Stimulated activated CD4-positive, alpha-beta T cell treated with anti-CD3 and anti-CD28 coated beads, Interleukin-15, amount 100 ng/mL, for 24 hours (primary cell): ENCODE measurements around the gene SMARCA5.
A peak's percentile ranks its signal among the peaks of the same experiment; 100 is the strongest.
"Not testable (repeated sequence)": the region's sequence is repeated elsewhere in the genome, so short reads cannot be mapped to it uniquely, and the experiment has no call there.

Source experiments
- DNase-seq: peaks from one replicate; pipeline ENCODE4 v3.0.0-alpha.2; 2020

SMARCA5 gene, protein sequence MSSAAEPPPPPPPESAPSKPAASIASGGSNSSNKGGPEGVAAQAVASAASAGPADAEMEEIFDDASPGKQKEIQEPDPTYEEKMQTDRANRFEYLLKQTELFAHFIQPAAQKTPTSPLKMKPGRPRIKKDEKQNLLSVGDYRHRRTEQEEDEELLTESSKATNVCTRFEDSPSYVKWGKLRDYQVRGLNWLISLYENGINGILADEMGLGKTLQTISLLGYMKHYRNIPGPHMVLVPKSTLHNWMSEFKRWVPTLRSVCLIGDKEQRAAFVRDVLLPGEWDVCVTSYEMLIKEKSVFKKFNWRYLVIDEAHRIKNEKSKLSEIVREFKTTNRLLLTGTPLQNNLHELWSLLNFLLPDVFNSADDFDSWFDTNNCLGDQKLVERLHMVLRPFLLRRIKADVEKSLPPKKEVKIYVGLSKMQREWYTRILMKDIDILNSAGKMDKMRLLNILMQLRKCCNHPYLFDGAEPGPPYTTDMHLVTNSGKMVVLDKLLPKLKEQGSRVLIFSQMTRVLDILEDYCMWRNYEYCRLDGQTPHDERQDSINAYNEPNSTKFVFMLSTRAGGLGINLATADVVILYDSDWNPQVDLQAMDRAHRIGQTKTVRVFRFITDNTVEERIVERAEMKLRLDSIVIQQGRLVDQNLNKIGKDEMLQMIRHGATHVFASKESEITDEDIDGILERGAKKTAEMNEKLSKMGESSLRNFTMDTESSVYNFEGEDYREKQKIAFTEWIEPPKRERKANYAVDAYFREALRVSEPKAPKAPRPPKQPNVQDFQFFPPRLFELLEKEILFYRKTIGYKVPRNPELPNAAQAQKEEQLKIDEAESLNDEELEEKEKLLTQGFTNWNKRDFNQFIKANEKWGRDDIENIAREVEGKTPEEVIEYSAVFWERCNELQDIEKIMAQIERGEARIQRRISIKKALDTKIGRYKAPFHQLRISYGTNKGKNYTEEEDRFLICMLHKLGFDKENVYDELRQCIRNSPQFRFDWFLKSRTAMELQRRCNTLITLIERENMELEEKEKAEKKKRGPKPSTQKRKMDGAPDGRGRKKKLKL

DNA sequence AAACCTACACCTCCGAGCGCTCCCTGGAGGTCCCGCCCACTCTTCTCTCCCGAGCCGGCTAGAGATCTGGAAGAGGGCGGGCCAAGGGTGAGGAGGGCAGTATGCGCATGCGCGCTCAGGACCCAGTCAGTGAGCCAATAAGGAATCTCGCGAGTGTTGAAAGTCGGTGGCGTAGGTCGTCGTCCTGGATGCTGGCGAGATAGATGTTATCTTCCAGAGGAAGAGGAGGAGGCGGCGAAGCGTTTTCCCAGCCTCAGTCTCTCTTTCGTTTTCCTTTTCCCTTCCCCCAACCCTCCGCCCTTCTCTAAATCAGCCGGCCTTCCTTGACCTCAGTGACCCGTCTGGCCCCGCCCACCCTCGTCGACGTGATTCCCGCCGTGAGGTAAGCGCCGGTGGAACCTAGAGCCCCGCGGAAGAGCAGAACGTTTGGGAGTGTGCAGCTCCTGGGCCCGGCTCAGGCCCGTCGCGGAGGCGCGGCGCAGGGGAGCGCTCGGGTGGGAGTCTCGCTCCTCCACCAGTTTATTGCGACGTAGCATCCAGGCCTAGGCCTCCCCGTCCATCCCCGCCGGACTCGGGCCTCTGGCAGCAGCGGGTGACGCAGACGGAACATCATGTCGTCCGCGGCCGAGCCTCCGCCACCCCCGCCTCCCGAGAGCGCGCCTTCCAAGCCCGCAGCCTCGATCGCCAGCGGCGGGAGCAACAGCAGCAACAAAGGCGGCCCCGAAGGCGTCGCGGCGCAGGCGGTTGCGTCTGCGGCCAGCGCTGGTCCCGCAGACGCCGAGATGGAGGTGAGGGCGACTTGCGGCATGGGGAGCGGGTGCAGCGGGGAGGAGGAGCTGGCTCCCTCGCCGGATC is at the start of gene SMARCA5:
SMARCA5 (plus strand) TSS at position 389 of the 855 bp plus-strand sequence; CDS start at position 612, 223 bp downstream.
- DNase-seq, result peak; percentile 97

DNA sequence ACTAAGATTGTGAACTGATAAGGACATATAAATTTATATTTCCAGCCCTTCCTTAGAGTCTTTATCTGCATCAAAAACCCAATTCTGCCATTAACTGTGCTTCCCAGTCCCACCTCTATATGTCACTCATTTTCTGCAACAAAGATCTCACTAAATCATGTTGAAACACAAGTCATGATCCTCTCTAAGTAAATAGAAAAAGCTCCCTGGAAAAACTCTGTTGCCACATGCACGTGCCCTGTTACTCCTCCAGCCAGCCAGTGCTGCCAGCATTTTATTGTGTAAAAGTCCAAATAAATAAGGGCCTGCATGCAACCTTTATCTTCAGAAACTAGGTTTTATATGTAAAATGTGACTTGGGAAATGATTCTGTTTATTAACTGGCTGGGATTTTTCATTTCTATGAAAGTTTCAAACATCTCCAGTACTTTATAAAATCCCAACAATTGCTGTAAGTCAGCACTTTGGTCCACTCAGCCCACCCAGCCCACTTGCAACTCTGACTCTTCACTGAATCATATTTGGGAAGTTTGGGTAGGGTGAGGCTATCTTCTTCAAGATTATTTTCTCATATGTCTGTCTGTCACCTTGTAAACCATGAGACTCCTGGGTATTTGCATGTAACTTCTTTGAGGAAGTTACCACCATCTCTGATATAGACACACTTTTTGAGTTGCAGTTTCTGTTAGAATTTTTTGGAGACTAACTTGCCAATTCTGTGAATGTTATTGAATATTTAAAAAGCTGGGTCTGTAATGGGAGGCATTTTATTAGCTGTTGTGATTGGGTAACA is 40.0 kb upstream of the SMARCA5 start:
- DNase-seq, result no peak

DNA sequence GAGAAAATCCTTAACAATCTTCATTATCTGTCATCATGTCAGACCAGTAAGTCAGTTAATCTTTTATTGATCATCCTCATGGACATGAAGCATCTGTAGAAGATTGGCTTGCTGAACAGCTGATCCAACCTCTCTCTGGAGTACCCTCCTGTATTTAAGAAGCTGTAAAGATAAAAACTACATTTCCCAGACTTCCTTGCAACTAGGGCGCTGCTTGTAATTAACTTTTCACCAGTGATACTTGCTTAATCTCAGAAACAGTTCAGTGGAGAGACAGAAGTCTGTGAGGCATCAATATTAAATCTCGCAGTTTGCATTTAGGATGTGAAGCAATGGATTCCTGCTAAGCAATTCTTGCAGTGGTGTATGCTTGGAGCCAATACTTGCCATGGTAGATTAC is 36.0 kb upstream of the SMARCA5 start:
- DNase-seq, result no peak

- no peak for DNase-seq
Measured at GRCh38 chr4:143481361-143481760, 32.1 kb upstream of the SMARCA5 start.

- no peak for DNase-seq
Measured at GRCh38 chr4:143482840-143483239, 30.7 kb upstream of the SMARCA5 start.

- no peak for DNase-seq
Measured at GRCh38 chr4:143486314-143486713, 27.2 kb upstream of the SMARCA5 start.

GRCh38 chr4:143488687-143489086 is 24.8 kb upstream of the SMARCA5 start:
- no peak for DNase-seq

DNA sequence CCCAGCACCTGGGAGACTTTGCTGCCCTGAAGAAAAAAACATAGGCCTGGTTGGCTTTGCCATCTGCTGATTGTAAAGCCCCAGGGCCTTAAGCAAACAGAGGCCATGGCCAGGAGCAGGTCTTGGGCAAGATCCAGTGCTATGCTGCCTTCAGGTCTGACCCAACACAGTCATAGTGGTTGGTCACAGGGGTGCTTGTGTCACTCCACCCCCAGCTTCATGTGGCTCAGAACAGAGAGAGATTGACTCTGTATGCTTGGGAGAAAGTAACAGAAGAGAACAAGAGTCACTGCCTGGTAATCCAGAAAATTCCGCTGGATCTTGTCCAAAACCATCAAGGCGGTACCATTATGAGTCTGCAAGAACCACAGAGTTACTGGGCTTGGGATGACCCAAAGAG is 24.4 kb upstream of the SMARCA5 start:
- DNase-seq, result no peak

- DNase-seq, result no peak
Measured at GRCh38 chr4:143498021-143498420, 15.5 kb upstream of the SMARCA5 start.

DNA sequence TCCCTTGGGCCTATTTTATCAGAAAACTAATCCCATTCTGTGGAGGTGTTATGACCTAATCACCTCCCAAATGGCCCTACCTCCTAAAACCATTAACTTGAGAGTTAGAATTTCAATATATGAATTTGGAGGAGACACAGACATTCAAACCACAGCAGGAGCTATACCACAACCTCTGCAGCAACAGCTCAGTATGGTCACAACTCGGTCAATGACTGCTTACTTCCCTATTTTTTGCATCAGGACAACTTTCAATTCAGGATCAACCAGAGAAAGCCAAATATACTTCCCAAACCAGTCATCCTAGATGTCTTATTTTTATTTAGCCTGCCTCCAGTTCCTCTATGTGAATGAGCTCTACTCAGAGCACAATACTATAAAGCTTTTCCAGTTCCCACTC is 11.3 kb upstream of the SMARCA5 start:
- DNase-seq, result no peak

- no peak for DNase-seq
Measured at GRCh38 chr4:143506031-143506430, 7.5 kb upstream of the SMARCA5 start.

DNA sequence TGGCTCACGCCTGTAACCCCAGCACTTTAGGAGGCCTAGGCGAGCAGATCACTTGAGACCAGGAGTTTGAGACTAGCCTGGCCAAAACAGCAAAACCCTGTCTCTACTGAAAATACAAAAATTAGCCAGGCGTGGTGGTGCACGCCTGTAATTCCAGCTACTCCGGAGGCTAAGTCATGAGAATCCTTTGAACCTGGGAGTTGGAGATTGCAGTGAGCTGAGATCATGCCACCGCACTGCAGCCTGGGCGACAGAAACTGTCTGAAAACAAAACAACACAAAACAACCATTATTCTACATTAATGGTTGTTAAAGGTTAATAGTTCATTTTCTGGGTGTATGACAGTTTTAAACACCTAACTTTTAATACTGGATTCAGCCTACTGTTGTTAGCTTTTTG is 1.6 kb upstream of the SMARCA5 start:
- DNase-seq, result no peak

- no peak for DNase-seq
Measured at GRCh38 chr4:143512978-143513313, 556 bp upstream of the SMARCA5 start.

GRCh38 chr4:143514169-143514495 is 630 bp downstream of the SMARCA5 start:
- no peak for DNase-seq

- DNase-seq, result peak; percentile 33
Measured at GRCh38 chr4:143514497-143514896, 995 bp downstream of the SMARCA5 start.

- DNase-seq, result no peak
Measured at GRCh38 chr4:143514901-143515300, 1.4 kb downstream of the SMARCA5 start.

GRCh38 chr4:143515905-143516304 is 2.4 kb downstream of the SMARCA5 start:
- no peak for DNase-seq

- no peak for DNase-seq
Measured at GRCh38 chr4:143517764-143518163, 4.3 kb downstream of the SMARCA5 start.

- no peak for DNase-seq
Measured at GRCh38 chr4:143524211-143524610, 10.7 kb downstream of the SMARCA5 start.

- not testable (repeated sequence) for DNase-seq
Measured at GRCh38 chr4:143528046-143528445, 14.5 kb downstream of the SMARCA5 start.

DNA sequence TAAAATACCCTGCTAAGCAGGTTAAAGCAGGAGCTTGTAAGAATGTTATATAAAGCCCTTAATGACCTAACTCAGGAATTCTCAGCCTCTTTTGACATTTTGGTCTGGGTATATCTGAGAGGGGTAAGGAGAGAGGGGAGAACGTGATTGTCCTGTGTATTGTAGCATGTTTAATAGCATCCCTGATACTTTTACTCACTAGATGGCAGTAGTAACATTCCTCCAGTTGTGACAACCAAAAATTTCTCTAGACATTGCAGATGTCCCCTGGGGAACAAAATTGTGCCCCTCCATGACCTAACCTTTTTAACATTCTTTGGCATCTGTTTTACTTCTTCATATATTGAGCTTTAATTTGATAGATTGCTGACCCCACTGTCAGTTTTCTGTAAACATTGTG is 17.9 kb downstream of the SMARCA5 start:
- DNase-seq, result no peak
